K562 (cell line): ENCODE results near the gene KCTD12. TPM values are rescaled to one million over a fixed set of nuclear protein-coding genes. Genes with fewer than 3 reads are reported as not detected.

Experiments
- ATAC-seq: fragments of 200-7000 bp; cut with Tn5 transposase; 3 replicates; pipeline ENCODE4 v1.9.1; 2020; ENCODE audit warnings: moderate library complexity
- BruUV-seq: library from RNA; stranded (reverse); fragments of 400-500 nt; replicated peaks from 2 replicates; lab custom pipeline; 2021; lab: Mats Ljungman, UMichigan
- CTCF ChIA-PET: fragments of 300-600 bp; formaldehyde crosslinking; extraction: SDS; loops from one replicate; lab custom pipeline; 2021; ENCODE audit warnings: low intra/inter-chr PET ratio; lab: Yijun Ruan, JAX
- POLR2A ChIA-PET: fragments of 300-600, 350-650 bp; sonication (Branson Sonifier 250); formaldehyde crosslinking; extraction: SDS; loops from one replicate; lab custom pipeline; 2021; ENCODE audit warnings: antibody characterized with exemption, inconsistent platforms; lab: Yijun Ruan, JAX
- DNase-seq, 4 experiments: peaks; one replicate each; pipeline versions ENCODE4 v3.0.0 to v3.0.0-alpha.2; 2011 to 2018; ENCODE audit warnings: low spot score in 3 of 4, mixed read lengths in 3 of 4; ENCODE audit errors: extremely low read depth in 1 of 4
- FAIRE-seq: peaks from 2 replicates; lab custom pipeline; 2011; peaks lifted over from hg19 to GRCh38; lab: Jason Lieb, UNC
- H2AFZ ChIP-seq: 2 replicates; pipeline ENCODE4 v1.6.0; 2011; ENCODE audit warnings: low read depth, low read length, control low read depth, inconsistent platforms
- H3K27ac ChIP-seq: fragments of 200-600 bp; 3 replicates; pipeline ENCODE4 v1.8.0; 2011; ENCODE audit warnings: low read depth, mild to moderate bottlenecking, control low read depth, inconsistent platforms, low read length, moderate library complexity, mixed read lengths; ENCODE audit errors: extremely low read depth
- H3K27me3 ChIP-seq, 2 experiments: fragments of 300-600 bp in 1 of 2; 2 replicates in 1 of 2; 3 replicates in 1 of 2; pipeline versions ENCODE4 v1.6.0 to v1.8.0; 2011; ENCODE audit warnings: inconsistent platforms in 2 of 2, low read length in 2 of 2, mild to moderate bottlenecking in 1 of 2, mixed read lengths in 1 of 2, moderate library complexity in 1 of 2; ENCODE audit not compliant: control insufficient read depth in 2 of 2, insufficient read depth in 2 of 2
- H3K36me3 ChIP-seq: fragments of 300-600 bp; 3 replicates; pipeline ENCODE4 v1.8.0; 2011; ENCODE audit warnings: mild to moderate bottlenecking, low read length, inconsistent platforms; ENCODE audit not compliant: control insufficient read depth, insufficient read depth
- H3K4me1 ChIP-seq, 2 experiments: fragments of 200-600 bp in 1 of 2; replicated peaks in 1 of 2; 2 replicates in 1 of 2; 3 replicates in 1 of 2; pipeline versions ENCODE4 v1.5.1 to v1.8.0; 2011; ENCODE audit warnings: inconsistent platforms in 2 of 2, low read length in 2 of 2, mild to moderate bottlenecking in 1 of 2, mixed read lengths in 1 of 2, moderate library complexity in 1 of 2; ENCODE audit not compliant: control insufficient read depth in 2 of 2, insufficient read depth in 2 of 2
- H3K4me2 ChIP-seq: 2 replicates; pipeline ENCODE4 v1.6.1; 2011; ENCODE audit warnings: low read length, control low read depth, inconsistent platforms, mixed read lengths; ENCODE audit not compliant: insufficient read depth
- H3K4me3 ChIP-seq: fragments of 200-600 bp; sonication (generic), shearing (Covaris generic); 2 replicates; pipeline ENCODE4 v1.5.1; 2016; ENCODE audit warnings: control low read depth, inconsistent platforms
- H3K79me2 ChIP-seq: fragments of 200-600 bp; 3 replicates; pipeline ENCODE4 v1.8.0; 2011; ENCODE audit warnings: low read length, inconsistent platforms; ENCODE audit not compliant: control insufficient read depth, insufficient read depth
- H3K9ac ChIP-seq, 2 experiments: 2 replicates each; pipeline versions ENCODE4 v1.6.0 to v1.6.1; 2011; ENCODE audit warnings: low read depth in 2 of 2, low read length in 2 of 2, control low read depth in 1 of 2, inconsistent platforms in 1 of 2, mild to moderate bottlenecking in 1 of 2, mixed read lengths in 1 of 2; ENCODE audit not compliant: insufficient read depth in 1 of 2
- H3K9me1 ChIP-seq: one replicate; pipeline ENCODE4 v1.6.0; 2011; ENCODE audit warnings: inconsistent platforms, mild to moderate bottlenecking, low read length, moderate library complexity; ENCODE audit not compliant: control insufficient read depth, insufficient read depth
- H3K9me3 ChIP-seq: replicated peaks from 2 replicates; pipeline ENCODE4 v1.5.1; 2011; ENCODE audit warnings: low read depth, low read length, inconsistent platforms; ENCODE audit not compliant: control insufficient read depth, insufficient read depth
- H4K20me1 ChIP-seq: replicated peaks from 2 replicates; pipeline ENCODE4 v1.6.1; 2011; ENCODE audit warnings: low read length, inconsistent platforms, mixed read lengths; ENCODE audit not compliant: control insufficient read depth, insufficient read depth
- BMI1 ChIP-seq: fragments of 150-350 bp; IDR thresholded peaks from 2 replicates; pipeline ENCODE4 v1.6.1; 2014; ENCODE audit warnings: low read length
- CBFA2T3 ChIP-seq: fragments of 450-650 bp; IDR thresholded peaks from 2 replicates; pipeline ENCODE4 v1.6.1; 2017
- CHD4 ChIP-seq: fragments of 200-600 bp; sonication (generic); IDR thresholded peaks from 3 replicates; pipeline ENCODE4 v1.6.1; 2012; ENCODE audit warnings: low read depth, mild to moderate bottlenecking, mixed read lengths, low read length, inconsistent platforms; ENCODE audit not compliant: insufficient read depth, insufficient replicate concordance, poor library complexity, severe bottlenecking
- ILF3 ChIP-seq: fragments of 450-650 bp; IDR thresholded peaks from 2 replicates; pipeline ENCODE4 v1.6.1; 2018; ENCODE audit warnings: antibody characterized with exemption, mild to moderate bottlenecking, moderate library complexity, borderline replicate concordance
- KDM2B ChIP-seq: fragments of 250-450 bp; sonication (Bioruptor Pico); IDR thresholded peaks from 2 replicates; pipeline ENCODE4 v1.8.0; 2021; ENCODE audit warnings: mild to moderate bottlenecking, moderate library complexity
- RFX5 ChIP-seq: IDR thresholded peaks from 2 replicates; pipeline ENCODE4 v1.6.1; 2011; ENCODE audit warnings: low read depth, mild to moderate bottlenecking, improper control_type of control experiment, low read length
- SAP30 ChIP-seq: fragments of 200-600 bp; sonication (generic); IDR thresholded peaks from 2 replicates; pipeline ENCODE4 v1.6.1; 2012; ENCODE audit warnings: borderline replicate concordance, low read depth, mild to moderate bottlenecking, moderate library complexity, low read length, control low read depth, inconsistent platforms; ENCODE audit not compliant: insufficient read depth, poor library complexity, severe bottlenecking
- SPI1 ChIP-seq: IDR thresholded peaks from 2 replicates; pipeline ENCODE4 v1.6.1; 2011; ENCODE audit warnings: low read depth, low read length, control low read depth, borderline replicate concordance
- ZNF175 ChIP-seq: fragments of 200-800 bp; sonication (Bioruptor generic); IDR thresholded peaks from 2 replicates; pipeline ENCODE4 v1.6.1; 2016; ENCODE audit warnings: low read depth, mild to moderate bottlenecking, missing genetic modification characterization, missing compliant biosample characterization
- WGBS: fragments of 100-300 bp; shearing (Covaris generic); methylation state at CpG from one replicate; pipeline ENCODE4 v1.1.6; 2016; ENCODE audit warnings: low coverage, mixed read lengths; ENCODE audit not compliant: insufficient coverage; ENCODE audit errors: missing lambda C conversion rate; 5-methylcytosine and 5-hydroxymethylcytosine counted together
- in situ Hi-C: fragments of 300-500 bp; cut with MboI; formaldehyde crosslinking; loops from 4 replicates; pipeline ENCODE4 v1.15.0; 2018; ENCODE audit warnings: inconsistent platforms, mixed read lengths
- intact Hi-C: fragments of 100-400 bp; cut with micrococcal nuclease; formaldehyde crosslinking; loops from 2 replicates; pipeline ENCODE4 v1.14.2; 2022
- polyA plus RNA-seq, 8 experiments: library from polyadenylated mRNA; depleted of rRNA in 4 of 8; stranded (reverse) in 5 of 8; unstranded in 3 of 8; fragments of >200 nt; fragmentation: Nextera tagmentation in 2 of 8; fragmentation: Illumina TruSeq in 1 of 8; extraction: Ambion mirVana in 2 of 8; extraction: Trizol in 1 of 8; gene quantifications; 2 replicates each; pipeline versions ENCODE4 v1.2.1 to v1.2.3, GENCODE V29; 2011 to 2014; ENCODE audit warnings: inconsistent platforms in 1 of 8, missing spikeins in 1 of 8
- total RNA-seq, 7 experiments: library from RNA; depleted of rRNA in 6 of 7; stranded (reverse); fragments of >200 nt in 6 of 7; fragmentation: Illumina TruSeq in 2 of 7; extraction: Trizol in 2 of 7; gene quantifications; 2 replicates each; pipeline versions ENCODE4 v1.2.1 to v1.2.3, GENCODE V29; 2011 to 2021; ENCODE audit warnings: low replicate concordance in 1 of 7
- TF ChIP-seq, protein P1 (sequence below), 2 experiments: fragments of 450-650 bp in 1 of 2; IDR thresholded peaks; 2 replicates each; pipeline ENCODE4 v1.6.1; 2011 to 2017; ENCODE audit warnings: low read depth in 2 of 2, antibody characterized with exemption in 1 of 2, borderline replicate concordance in 1 of 2, low read length in 1 of 2, mild to moderate bottlenecking in 1 of 2, mixed read lengths in 1 of 2; ENCODE audit not compliant: control insufficient read depth in 1 of 2

KCTD12 gene
- total and polyA plus RNA-seq, 9 of the 15 experiments (the other 6 are each of a cell fraction or from before 2014, with no cell fraction given), result 0.14 to 0.93 (median 0.32) TPM

DNA sequence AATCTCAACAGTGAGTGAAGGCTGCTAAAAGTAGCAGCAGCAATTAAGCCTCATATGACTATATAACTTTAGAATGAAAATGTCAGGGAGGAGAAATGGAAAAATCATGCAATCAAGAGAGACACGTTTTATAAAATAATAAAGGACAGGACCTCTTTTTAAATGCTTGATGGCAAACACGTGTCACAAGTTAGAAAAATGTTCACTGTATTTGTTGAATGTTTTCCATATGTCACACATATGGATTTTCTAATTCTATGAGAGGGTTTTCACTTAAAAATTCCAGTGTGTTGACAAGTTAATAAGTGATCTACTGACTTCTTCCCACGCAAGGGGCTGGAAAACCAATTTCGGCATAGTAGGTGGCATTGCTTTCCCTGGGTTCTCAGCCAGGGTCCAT lies 27.7 kb upstream of the KCTD12 start (continued):
- TF ChIP-seq SPI1 (no peak), RFX5 (no peak), SAP30 (no peak), CHD4 (no peak), KDM2B (CRISPR knock-in tag) (no peak), ILF3 (no peak), CBFA2T3 (no peak)

DNA sequence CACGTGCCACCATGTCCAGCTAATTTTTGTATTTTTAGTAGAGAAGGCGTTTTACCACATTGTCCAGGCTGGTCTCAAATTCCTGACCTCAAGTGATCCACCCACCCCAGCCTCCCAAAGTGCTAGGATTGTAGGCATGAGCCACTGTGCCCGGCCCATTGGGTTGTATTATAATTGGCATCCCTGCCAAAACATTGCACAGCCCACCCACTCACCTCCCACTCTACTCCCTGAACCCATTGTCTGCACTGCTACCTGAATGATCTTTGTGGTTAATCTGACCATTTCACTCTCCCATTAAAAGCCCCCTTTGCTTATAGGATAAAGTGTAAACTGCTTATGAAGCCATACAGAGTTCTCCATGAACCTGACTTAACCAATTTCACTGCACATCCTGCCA lies 26.3 kb upstream of the KCTD12 start:
- Histone ChIP-seq H3K27me3 (no peaks in the 10 kb centered on the region), H3K36me3 (no peaks in the 10 kb centered on the region), H3K27ac (no peak overlapping the region), H3K4me2 (no peak overlapping the region), H3K4me3 (no peak overlapping the region), H3K9me1 (no peaks in the 10 kb centered on the region), H4K20me1 (no peaks in the 10 kb centered on the region), H3K79me2 (no peaks in the 10 kb centered on the region), H3K4me1 (peaks cover 3 to 7% of the 10 kb centered on the region in 2 experiments; a peak in 4 of 5 replicates), H2AFZ (no peak overlapping the region), H3K9ac (no peak overlapping the region), H3K9me3 (no peaks in the 10 kb centered on the region)
- ChIA-PET CTCF (no interaction called here), POLR2A (no interaction called here)
- 3% methylated on average over 3 of the region's 3 CpGs for WGBS
- BruUV-seq, result no TSS peak
- ATAC-seq (no peak), FAIRE-seq (no peak), DNase-seq (no peak)
- in situ Hi-C loops, result loop anchor here (25.0 kb wide), 2 partner anchors 1050 to 1225 kb away; no protein-coding TSS in a partner anchor
- intact Hi-C loops, result no loop called here
- TF ChIP-seq, protein P1, sequence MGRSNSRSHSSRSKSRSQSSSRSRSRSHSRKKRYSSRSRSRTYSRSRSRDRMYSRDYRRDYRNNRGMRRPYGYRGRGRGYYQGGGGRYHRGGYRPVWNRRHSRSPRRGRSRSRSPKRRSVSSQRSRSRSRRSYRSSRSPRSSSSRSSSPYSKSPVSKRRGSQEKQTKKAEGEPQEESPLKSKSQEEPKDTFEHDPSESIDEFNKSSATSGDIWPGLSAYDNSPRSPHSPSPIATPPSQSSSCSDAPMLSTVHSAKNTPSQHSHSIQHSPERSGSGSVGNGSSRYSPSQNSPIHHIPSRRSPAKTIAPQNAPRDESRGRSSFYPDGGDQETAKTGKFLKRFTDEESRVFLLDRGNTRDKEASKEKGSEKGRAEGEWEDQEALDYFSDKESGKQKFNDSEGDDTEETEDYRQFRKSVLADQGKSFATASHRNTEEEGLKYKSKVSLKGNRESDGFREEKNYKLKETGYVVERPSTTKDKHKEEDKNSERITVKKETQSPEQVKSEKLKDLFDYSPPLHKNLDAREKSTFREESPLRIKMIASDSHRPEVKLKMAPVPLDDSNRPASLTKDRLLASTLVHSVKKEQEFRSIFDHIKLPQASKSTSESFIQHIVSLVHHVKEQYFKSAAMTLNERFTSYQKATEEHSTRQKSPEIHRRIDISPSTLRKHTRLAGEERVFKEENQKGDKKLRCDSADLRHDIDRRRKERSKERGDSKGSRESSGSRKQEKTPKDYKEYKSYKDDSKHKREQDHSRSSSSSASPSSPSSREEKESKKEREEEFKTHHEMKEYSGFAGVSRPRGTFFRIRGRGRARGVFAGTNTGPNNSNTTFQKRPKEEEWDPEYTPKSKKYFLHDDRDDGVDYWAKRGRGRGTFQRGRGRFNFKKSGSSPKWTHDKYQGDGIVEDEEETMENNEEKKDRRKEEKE (IDR thresholded peaks at IDR 0.05; ENCODE audit: borderline replicate concordance in 1 of 2, control insufficient read depth in 1 of 2, low read depth in 2 of 2, low read length in 1 of 2), result no peak
- no peak for TF ChIP-seq BMI1
- TF ChIP-seq ZNF175 (CRISPR knock-in tag), result no peak
